Cerebellar cortex (tissue), 1 donor: ENCODE measurements around the gene SRPK1.

Experiments used
- DNase-seq: peaks from one replicate; pipeline ENCODE4 v3.0.0-alpha.2; 2015; ENCODE audit warnings: low spot score

Gene SRPK1

GRCh38 chr6:35898003-35898402 is 22.9 kb downstream of the SRPK1 start:
- no peak for DNase-seq

- no peak for DNase-seq
Measured at GRCh38 chr6:35897486-35897885, 23.4 kb downstream of the SRPK1 start.

- no peak for DNase-seq
Measured at GRCh38 chr6:35897036-35897435, 23.9 kb downstream of the SRPK1 start.

GRCh38 chr6:35896228-35896627 is 24.7 kb downstream of the SRPK1 start:
- DNase-seq: no peak

- DNase-seq: no peak
Measured at GRCh38 chr6:35895560-35895959, 25.3 kb downstream of the SRPK1 start.

GRCh38 chr6:35894776-35895175 is 26.1 kb downstream of the SRPK1 start:
- DNase-seq: no peak

GRCh38 chr6:35893246-35893645 is 27.7 kb downstream of the SRPK1 start:
- DNase-seq: no peak

- no peak for DNase-seq
Measured at GRCh38 chr6:35892482-35892881, 28.4 kb downstream of the SRPK1 start.

GRCh38 chr6:35879151-35879550 is 41.7 kb downstream of the SRPK1 start:
- no peak for DNase-seq

- DNase-seq: no peak
Measured at GRCh38 chr6:35876902-35877301, 44.0 kb downstream of the SRPK1 start.

GRCh38 chr6:35874730-35875129 is 46.2 kb downstream of the SRPK1 start:
- DNase-seq: no peak

GRCh38 chr6:35859367-35859766 is 61.5 kb downstream of the SRPK1 start:
- no peak for DNase-seq

- DNase-seq: no peak
Measured at GRCh38 chr6:35857853-35858252, 63.0 kb downstream of the SRPK1 start.

GRCh38 chr6:35856250-35856649 is 64.6 kb downstream of the SRPK1 start:
- DNase-seq: no peak

- DNase-seq: no peak
Measured at GRCh38 chr6:35852994-35853393, 67.9 kb downstream of the SRPK1 start.

GRCh38 chr6:35850208-35850607 is 70.7 kb downstream of the SRPK1 start:
- DNase-seq: no peak

- no peak for DNase-seq
Measured at GRCh38 chr6:35844290-35844689, 76.6 kb downstream of the SRPK1 start.

GRCh38 chr6:35842381-35842780 is 78.5 kb downstream of the SRPK1 start:
- DNase-seq: no peak

GRCh38 chr6:35839019-35839418 is 81.9 kb downstream of the SRPK1 start:
- DNase-seq: no peak

- DNase-seq: no peak
Measured at GRCh38 chr6:35833536-35833935, 87.4 kb downstream of the SRPK1 start.

- DNase-seq: no peak
Measured at GRCh38 chr6:35831257-35832007, 89.5 kb downstream of the SRPK1 start.

GRCh38 chr6:35829306-35829705 is 91.6 kb downstream of the SRPK1 start:
- no peak for DNase-seq

GRCh38 chr6:35824552-35825192 is 96.2 kb downstream of the SRPK1 start:
- no peak for DNase-seq

- no peak for DNase-seq
Measured at GRCh38 chr6:35823601-35824000, 97.3 kb downstream of the SRPK1 start.
